ENCODE results near the gene ATP2B2.

GRCh38 chr3:10378246-10378645, 127.1 kb downstream of the ATP2B2 start:
- TF ChIP-seq CTCF (IDR thresholded peaks at IDR 0.05) = no peak
- no peak for TF ChIP-seq POLR2A (IDR thresholded peaks at IDR 0.05)

Data from uterus (tissue), 2 donors.